HG02571 (cell line): Measurements from ENCODE around the gene TDRD9.

Source experiments
- ATAC-seq: cut with Tn5 transposase; IDR thresholded peaks from one replicate; pipeline ENCODE4 v1.9.1; 2021; ENCODE audit warnings: mild to moderate bottlenecking, moderate library complexity; ENCODE audit not compliant: unreplicated experiment

TDRD9 gene

GRCh38 chr14:104087981-104088850 lies 160.0 kb downstream of the TDRD9 start:
- ATAC-seq = no peak

- no peak for ATAC-seq
Measured at GRCh38 chr14:104090071-104090748, 162.0 kb downstream of the TDRD9 start.

GRCh38 chr14:104091061-104091926 lies 163.0 kb downstream of the TDRD9 start:
- ATAC-seq = no peak

GRCh38 chr14:104091927-104092771 lies 163.9 kb downstream of the TDRD9 start:
- ATAC-seq = no peak

- ATAC-seq = no peak
Measured at GRCh38 chr14:104092931-104093365, 164.7 kb downstream of the TDRD9 start.

- ATAC-seq = no peak
Measured at GRCh38 chr14:104093366-104094055, 165.3 kb downstream of the TDRD9 start.

GRCh38 chr14:104094056-104094708 lies 165.9 kb downstream of the TDRD9 start:
- no peak for ATAC-seq

- no peak for ATAC-seq
Measured at GRCh38 chr14:104094709-104095425, 166.6 kb downstream of the TDRD9 start.

GRCh38 chr14:104095426-104096310 lies 167.4 kb downstream of the TDRD9 start:
- ATAC-seq = no peak

- ATAC-seq = no peak
Measured at GRCh38 chr14:104096318-104096717, 168.1 kb downstream of the TDRD9 start.

- no peak for ATAC-seq
Measured at GRCh38 chr14:104096751-104097700, 168.8 kb downstream of the TDRD9 start.

GRCh38 chr14:104098272-104099095 lies 170.2 kb downstream of the TDRD9 start:
- no peak for ATAC-seq

GRCh38 chr14:104099096-104100041 lies 171.1 kb downstream of the TDRD9 start:
- ATAC-seq = no peak
